ENCODE results near the gene BATF.

BATF gene

DNA sequence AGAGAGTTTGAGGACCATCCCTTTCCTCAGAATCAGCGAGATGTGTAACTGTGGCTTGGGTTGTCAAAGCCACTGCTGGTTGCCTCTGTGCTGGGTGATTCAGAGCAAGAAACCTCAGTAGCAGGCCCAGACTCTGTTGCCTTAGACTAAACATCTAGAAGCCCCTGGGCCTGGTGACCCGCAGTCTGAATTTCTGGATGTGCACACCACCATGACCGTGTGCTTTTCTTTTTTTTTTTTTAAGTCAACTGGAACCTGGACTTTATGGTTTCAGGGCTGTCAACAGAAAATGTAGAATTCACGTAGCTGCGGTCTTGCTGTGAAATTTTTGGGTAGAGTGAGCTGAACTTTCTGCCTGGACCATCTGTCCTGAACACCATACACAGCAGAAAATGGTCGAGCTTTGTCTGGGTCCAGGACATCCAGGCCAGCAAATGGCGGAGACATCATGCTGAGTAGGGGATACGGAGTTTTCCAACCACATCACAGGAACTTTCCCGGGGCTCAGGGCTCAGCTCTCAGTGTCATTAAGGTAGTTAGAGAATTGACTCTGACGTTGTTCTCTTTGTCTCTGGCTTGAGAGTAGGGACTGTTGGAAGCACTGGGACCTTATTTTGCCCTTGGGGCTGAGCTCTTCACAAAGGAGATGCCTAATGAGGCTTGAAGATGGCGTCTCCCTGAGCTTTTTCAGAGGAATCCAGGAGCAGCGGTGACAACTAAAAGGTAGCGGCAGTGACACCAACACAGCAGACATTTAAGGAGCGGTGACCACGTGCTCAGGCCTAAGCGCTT lies 23.0 kb upstream of the BATF start:
- DNase-seq (ENCODE audit: low read depth in 2 of 2), result no peak

DNA sequence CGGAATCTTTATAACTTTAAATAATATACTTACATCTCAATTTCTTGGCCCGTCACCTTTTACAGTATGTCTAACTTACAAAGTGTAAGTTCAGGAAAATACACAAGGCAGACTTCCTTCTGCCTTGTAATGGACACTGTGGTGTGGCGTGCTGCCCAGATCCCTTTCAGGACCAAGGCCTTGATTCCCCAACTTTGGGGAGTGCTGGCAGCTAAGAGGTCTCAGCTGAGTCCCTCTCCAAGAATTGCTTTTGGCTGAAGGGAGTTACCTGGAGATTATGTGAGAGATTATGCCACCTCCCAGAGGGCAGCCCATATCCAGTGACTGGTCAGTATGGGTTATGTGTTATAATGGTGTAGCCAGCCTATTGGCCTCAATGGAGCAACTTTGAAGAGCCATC lies 21.2 kb upstream of the BATF start:
- no peak for DNase-seq (ENCODE audit: low read depth in 2 of 2)

DNA sequence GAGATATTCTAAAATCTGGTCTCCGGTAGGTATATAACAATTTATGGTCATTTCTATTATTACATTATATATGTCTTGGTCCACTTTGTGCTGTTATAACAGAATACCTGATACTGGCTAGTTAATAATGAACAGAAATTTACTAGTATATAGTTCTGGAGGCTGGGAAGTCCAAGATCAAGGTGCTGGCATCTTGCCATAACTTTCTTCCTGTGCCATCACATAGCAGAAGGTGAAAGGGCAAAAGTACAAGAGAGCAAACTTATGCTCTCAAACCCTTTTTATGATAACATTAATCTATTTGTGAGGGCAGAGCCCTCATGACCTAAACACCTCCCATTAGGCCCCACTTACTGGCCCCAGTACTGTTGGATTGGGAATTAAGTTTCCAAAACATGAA lies 17.9 kb upstream of the BATF start:
- no peak for DNase-seq (ENCODE audit: low read depth in 2 of 2)

DNA sequence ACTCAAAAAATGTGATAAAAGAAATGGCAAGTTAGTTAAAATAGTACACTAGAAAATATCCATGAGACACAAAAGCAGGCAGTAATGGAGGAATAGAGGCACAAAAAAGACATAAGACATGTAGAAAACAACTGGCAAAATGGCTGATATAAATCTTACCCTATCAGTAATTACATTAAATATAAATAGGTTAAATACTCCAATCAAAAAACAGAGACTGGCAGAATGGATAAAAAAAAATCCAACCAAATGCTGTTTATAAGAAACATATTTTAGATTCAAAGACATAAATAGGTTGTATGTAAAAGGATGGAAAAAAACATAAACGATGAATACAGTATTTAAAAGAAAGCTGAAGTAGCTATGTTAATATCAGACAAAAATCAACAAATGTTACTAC lies 15.3 kb upstream of the BATF start:
- DNase-seq (ENCODE audit: low read depth in 2 of 2), result no peak

DNA sequence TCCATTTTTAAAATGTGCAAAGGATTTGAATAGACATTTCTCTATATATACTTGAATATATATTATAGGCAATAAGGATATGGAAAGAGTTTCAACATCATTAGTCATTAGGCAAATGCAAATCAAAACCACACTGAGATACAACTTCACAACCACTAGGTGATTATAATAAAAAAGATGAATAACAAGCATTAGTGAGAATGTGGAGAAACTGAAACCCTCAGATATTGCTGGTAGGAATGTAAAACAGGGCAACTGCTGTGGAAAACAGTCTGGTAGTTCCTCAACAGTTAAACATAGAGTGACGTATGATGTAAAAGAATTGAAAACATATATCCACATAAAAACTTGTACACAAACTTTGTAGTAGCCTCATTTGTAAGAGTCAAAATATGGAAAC lies 11.7 kb upstream of the BATF start:
- no peak for DNase-seq (ENCODE audit: low read depth in 2 of 2)

DNA sequence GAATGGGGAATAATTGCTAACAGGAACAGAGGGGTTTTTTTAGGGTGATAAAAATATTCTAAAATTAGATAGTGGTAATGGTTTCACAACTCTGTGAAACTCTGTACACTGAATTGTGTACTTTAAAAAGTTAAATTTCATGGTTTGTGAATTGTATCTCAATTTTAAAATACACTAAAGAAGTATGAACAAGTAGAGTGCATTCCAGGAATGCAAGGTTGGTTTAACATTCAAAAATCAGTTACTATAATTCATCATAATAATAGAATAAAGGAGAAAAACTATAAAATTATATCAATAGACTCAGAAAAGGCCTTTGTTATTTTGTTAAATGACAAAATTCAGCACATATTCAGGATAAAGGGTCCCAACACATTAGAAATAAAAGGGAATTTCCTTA lies 11.1 kb upstream of the BATF start:
- no peak for DNase-seq (ENCODE audit: low read depth in 2 of 2)

DNA sequence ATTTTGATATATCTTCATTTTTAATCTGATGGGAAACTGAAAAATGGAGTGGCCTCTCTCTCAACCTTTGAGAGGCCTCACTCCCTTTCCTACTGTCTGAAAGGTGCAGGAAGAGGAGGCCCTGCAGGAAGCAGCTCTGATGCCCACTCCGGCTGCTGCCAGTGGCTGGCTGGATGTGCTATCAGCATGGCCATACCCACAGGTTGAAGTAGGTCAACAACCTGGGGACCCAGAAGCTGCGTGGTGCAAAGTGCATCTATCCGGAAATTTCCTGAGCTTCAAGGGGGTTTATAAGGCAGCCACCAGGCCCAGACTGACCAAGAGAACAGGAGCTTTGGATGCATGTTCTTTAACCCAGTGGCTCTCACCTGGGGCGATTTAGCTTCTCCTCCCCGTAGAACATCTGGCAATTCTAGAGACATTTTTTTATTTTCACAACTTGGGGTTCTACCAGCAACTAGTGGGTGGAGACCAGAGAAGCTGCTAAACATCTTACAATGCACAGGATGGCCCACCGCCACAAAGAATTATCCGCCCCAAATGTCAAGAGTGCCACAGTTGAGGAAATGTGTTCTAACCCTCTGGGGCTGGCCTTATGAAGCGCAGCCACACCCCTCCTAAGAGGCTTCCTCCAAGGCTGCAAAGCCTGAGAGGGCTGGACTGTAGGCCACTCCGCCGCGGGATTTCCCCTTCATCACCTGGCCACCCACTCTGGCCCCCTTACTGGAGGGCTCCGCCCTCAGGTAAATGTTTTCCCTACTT lies 8.2 kb upstream of the BATF start:
- DNase-seq (ENCODE audit: low read depth in 2 of 2), result no peak

DNA sequence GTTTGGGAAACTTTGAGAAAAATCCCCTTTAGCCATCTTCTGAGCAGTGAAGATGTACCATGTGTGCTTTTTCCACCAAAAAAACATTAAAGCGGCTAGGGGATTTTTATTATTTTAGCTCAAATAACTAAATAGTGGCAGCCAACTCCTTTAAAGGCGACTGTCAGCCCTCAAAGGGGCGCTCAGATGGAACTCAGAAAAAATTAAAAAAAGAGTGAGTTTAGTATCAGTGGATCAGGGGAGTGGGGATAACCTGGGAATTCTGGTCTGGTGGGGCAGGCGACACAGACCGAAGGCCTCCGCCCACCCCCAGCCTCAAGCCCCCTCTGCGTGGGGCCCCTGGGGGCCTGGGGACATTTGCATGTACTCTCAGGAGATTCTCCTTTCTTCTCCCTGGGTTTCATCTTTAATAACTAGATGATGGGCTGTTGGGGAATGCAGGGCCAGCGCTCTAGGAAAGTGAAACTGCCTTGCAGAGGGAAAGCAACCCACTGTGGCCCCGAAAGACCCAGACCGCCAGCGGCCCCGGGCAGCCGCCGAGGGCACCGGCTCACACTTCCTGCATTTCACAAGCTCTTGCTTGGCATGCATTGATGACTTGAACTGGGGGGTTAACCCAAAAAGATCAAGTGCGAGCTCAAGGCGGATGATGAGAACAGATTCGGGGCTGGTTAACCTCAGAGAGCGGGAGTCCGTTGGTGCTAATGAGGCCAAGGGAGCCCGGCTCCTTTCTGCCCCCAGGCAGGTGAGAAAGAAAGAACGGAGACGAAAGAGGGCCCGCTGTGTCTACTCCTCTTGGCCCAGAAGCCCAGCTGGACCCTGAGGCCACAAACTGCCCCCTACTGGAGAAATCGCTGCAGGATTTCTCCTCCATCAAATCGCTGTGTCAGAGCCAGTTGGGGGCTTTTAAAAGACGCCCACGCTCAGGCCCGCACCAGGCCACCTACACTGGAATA lies 7.3 kb upstream of the BATF start:
- DNase-seq (ENCODE audit: low read depth in 2 of 2), result peak in 1 of 2 donors; percentile 24

DNA sequence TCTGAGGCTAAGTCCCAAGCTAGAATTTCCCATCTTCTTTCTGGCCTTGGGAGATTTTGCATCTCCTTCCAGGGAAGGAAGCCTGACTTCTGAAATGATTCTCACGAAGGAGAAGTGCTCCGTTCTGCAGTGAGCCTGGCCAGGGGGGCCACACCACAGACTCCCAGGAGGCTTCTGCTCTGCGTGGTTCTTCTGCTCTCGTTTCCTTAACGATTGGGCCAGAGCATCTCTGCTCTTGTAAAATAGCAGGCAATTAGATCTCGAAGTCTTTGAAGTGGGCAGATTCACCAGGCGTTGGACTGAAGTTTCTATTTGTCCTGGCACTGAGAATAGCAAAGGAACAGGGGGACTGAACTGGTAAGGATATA lies 6.7 kb upstream of the BATF start:
- DNase-seq (ENCODE audit: low read depth in 2 of 2), result no peak

DNA sequence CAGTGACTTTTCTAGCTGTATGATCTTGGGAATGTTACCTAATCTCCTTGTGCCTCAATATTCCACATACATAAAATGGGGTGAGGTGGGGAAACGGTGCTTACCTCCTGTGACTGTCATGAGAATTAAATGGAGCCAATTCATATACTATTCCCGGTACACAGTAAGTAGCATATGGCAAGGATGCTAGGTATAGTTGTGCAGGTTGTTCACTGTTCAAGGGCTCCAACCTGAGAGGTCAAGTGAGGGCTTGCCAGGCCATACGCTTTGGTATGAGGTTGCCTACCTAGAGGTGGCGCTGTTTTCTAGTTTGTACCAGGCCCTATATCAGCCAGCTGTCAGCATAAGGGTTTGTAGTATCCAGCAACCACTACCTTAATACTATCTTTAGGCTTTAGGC lies 3.6 kb upstream of the BATF start:
- DNase-seq (ENCODE audit: low read depth in 2 of 2), result peak in 1 of 2 donors; percentile 48

DNA sequence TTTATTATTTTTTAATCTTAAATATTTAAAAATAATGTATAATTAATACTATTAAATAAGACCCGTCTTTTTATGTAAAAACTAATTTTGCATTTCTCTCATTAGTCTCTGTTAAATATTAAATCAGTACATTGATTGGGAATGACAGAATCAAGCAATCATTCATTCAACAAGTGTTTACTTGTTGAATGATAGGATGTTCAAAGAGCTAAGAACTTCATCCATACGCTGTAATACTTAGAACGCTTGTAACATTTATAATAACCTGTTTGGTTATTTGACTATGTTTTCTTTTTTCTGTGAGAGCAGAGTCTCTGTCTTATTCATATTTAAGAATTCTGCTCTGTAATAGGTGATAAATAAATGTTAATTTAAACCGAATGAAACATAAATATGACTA lies 2.9 kb upstream of the BATF start:
- DNase-seq (ENCODE audit: low read depth in 2 of 2), result no peak

DNA sequence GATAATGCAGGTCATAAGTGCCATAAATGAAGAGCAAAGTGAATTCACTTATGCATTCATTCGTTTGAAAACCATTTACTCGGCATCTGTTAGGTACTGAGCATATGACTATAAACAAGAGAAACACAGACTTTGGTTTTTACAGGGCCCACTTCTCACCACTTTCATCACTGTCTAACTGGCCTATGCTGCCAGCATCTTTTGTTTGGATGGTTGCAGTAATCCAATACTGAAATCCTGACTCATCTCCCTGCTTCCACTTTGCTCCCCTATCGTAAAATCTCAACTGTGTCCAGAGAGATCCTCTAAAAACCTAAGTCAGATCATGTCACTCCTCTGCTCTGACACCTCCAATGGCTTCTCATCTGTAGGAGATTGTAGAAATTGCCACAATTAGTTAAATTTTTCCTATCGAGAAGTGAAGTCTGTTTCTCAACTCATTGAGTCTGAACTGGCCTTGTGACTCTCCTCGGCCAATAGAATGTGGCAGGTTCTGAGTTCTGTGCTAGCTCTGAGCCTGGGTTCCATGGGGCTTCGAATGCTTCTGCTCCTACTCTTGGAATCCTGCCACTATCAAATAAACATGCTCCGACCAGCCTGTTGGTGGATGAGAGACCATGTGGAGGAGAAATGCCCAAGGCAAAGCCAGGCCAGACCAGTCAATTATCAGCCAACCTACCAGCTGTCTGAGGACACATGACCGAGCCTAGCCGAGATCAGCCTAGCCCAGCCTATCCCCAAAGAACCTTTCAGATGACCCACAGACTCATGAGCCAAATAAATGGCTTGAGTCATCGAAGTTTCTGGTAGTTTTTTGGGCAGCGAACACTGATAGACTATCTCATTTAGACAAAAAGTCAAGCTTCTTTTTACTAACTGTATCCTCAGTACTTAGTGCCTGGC lies 2.2 kb upstream of the BATF start:
- no peak for DNase-seq (ENCODE audit: low read depth in 2 of 2)

DNA sequence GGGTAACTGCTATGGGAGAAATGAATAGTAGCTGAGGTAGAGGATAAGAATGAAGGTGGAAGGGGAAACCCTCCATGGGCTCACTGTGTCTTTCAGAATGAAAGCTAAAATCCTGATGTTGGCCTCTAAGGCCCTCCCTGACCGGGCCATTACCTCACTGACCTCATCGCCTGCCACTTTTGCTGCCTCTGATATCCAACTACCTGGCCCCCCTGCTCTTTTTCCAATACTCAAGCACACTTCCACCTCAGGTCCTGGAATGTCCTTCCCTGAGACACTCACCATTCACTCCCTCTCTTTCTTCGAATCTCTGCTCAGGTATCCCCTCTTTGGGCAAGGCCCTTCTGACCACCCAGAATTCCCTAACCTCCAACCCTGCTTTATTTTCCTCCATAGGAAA lies 1.4 kb upstream of the BATF start:
- DNase-seq (ENCODE audit: low read depth in 2 of 2), result no peak

DNA sequence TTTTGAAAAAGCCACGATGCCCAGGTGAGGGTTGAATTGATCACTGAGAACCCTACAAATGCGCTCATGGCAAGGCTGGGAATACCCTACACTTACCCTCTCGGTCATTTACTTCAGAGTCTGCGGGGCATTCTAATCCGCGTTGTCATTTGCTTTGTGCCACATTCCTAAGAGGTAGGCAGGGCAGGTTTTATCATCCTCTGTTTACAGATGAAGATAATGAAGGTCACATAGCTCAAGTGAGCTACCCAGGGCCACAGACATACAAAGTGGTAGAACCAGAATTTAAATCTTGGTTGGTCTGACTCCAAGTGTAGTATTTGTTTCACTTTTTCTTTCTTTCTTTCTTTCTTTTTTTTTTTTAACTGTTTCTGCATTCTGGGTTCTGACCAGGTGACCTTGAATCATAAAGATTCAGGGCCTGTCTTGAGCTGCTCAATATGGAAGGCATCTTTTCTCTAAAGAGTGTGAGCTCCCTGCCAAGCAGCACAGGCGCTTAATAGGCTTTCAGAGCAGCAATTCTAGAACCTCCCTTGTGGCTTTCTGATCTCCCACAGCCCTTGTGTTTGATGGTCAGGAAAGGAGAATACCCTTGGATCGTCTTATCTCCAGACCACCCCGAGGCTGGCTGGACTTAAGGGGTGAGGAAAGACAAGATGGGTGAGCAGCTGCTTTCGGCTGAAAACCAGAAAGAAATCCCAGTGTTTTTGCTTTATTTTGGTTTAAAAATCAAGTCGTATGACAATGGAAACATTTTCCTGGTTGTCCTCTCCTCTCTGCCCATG lies 662 bp upstream of the BATF start:
- no peak for DNase-seq (ENCODE audit: low read depth in 2 of 2)

DNA sequence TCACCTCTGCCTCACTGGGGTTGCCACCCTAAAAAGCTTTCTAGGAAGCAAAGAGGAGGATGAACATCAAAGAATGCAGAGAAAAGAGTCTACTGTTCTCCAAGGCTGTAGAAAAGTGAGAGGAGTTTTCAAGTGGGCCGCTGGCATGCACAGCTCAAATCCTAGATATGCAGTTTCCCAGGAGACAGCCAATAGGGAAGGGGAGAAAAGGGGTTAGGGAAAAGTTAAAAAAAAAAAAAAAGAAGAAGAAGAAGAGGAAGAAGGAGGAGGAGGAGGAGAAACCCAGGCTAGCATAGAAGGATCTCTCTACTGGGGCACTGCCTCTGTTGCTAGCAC lies 682 bp downstream of the BATF start:
- no peak for DNase-seq (ENCODE audit: low read depth in 2 of 2)

DNA sequence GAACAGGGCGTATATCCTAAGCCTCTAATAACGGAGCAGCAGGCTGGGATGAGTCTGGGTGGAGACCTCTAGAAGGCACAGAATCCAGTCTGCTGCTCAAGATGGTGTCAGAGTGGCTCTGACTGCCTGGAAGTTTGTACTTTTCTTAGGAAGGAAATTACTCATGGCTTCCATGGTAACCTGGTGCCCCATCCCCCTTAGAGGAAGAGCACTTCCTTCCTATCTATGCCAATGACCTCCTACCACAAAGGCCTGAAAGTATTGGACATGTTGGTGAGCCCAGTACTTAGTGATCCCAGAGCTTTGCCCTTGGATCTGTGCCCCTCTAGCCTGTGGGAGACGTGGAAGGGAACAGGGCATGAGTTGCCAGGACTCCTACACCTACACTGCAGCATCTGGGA lies 1.5 kb downstream of the BATF start:
- DNase-seq (ENCODE audit: low read depth in 2 of 2), result peak in 1 of 2 donors; percentile 23

DNA sequence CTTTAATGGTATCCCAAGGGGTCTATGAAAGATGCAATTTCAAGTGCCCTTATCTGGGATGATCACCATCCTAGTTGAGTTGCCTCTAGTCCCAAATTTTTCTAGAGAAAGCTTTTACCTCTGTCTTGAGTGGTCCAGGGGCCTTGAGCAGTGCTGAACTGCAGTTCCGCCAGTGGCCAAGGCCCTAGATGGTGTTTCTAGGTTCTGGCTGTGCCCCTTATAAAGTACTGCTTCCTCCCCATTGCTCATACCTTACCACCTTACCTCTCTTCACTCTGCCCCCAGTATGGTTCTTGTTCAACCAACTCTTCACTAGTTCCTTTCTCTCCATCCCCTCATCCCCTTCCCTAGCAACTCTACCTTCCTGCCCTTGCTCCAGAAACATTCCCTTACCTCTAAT lies 3.7 kb downstream of the BATF start:
- DNase-seq (ENCODE audit: low read depth in 2 of 2), result no peak

DNA sequence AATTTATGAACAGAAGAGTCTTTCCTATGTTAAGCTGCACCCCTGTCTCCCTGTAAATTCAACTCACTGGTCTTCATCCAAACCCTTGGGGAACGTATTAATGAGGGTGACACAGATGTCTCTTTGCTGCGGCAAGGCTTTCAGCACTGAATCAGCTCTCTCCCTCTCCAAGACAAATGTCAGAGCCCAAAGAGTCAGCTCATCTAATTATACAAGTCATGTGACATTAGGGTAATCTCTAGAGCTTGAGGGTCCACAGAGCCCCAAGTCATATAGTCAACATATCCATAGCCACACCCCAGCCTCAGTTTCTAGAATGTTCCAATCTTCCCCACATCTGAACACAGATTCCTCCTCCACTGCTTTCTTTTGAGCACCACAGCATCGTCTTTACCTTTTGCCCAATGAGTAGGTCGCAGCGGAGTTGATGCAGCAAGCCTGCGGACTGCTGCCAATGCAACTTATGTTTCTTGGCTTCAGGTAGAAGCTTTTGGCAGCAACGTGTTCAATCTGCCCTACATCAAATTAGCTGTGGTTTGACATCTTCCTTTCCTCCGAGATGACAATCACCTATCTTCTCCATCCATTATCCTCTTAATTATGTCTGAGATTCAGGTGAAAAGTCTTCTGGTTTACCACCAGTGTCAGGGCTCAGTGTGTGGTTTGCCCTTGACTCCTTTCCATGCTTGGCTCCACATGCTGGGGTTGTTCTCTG lies 5.3 kb downstream of the BATF start:
- DNase-seq (ENCODE audit: low read depth in 2 of 2), result no peak

DNA sequence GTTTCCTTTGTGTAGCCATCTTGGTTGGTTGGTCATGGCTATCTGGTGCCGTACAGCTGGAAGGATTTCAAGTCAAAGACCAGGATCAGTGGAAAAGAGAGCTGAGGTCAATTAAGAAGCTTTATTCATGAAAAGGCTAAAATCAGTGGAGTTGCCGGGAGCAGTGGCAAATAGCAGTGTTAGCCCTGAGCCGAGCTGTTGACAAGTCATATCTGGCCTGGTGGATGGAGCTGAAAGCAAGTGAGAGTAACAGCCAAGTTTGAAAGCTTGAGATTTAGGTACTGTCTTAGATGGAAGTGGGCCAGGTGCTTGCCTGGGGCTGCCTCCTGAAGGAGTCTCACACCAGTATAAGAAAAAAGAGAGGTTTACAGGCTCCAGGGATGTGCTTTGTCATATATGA lies 9.0 kb downstream of the BATF start:
- no peak for DNase-seq (ENCODE audit: low read depth in 2 of 2)

All from stimulated activated CD4-positive, alpha-beta T cell treated with anti-CD3 and anti-CD28 coated beads, Interleukin-15, amount 100 ng/mL, for 48 hours (primary cell).